Fibroblast of lung (primary cell): Measurements from ENCODE around the gene GPRIN3. TPM values are rescaled to one million over a fixed set of nuclear protein-coding genes. Genes with fewer than 3 reads are reported as not detected.
A peak's percentile ranks its signal among the peaks of the same experiment; 100 is the strongest.
"Not testable (repeated sequence)": the region's sequence is repeated elsewhere in the genome, so short reads cannot be mapped to it uniquely, and the experiment has no call there.

Experiments used
- DNase-seq, 2 donors: peaks; one replicate each; pipeline versions ENCODE4 v3.0.0 to v3.0.0-alpha.2; 2010; ENCODE audit warnings: low read depth in 2 of 2
- H2AFZ ChIP-seq: 2 replicates; pipeline ENCODE4 v1.5.1; 2012; ENCODE audit warnings: low read length, control low read depth, inconsistent platforms
- H3K27ac ChIP-seq: 2 replicates; pipeline ENCODE4 v1.5.1; 2011; ENCODE audit warnings: low read length, control low read depth; ENCODE audit not compliant: insufficient read depth
- H3K27me3 ChIP-seq: 2 replicates; pipeline ENCODE4 v1.5.1; 2011; ENCODE audit warnings: mild to moderate bottlenecking, low read length; ENCODE audit not compliant: control insufficient read depth, insufficient read depth
- H3K36me3 ChIP-seq: 2 replicates; pipeline ENCODE4 v1.5.1; 2011; ENCODE audit warnings: low read length; ENCODE audit not compliant: control insufficient read depth, insufficient read depth
- H3K4me1 ChIP-seq: 2 replicates; pipeline ENCODE4 v1.5.1; 2011; ENCODE audit warnings: low read length; ENCODE audit not compliant: control insufficient read depth, insufficient read depth; ENCODE audit errors: extremely low read depth
- H3K4me2 ChIP-seq: 2 replicates; pipeline ENCODE4 v1.5.1; 2011; ENCODE audit warnings: low read length, control low read depth; ENCODE audit not compliant: insufficient read depth; ENCODE audit errors: extremely low read depth
- H3K4me3 ChIP-seq, 4 experiments: fragments of 200-600 bp in 1 of 4; sonication (generic) in 1 of 4; replicated peaks in 1 of 4; 2 replicates each; pipeline ENCODE4 v1.5.1; 2011 to 2016; ENCODE audit warnings: low read length in 4 of 4, low read depth in 3 of 4, mild to moderate bottlenecking in 3 of 4, control low read depth in 2 of 4, inconsistent platforms in 1 of 4, mixed read lengths in 1 of 4; ENCODE audit not compliant: insufficient read depth in 1 of 4; ENCODE audit errors: control extremely low read depth in 1 of 4
- H3K79me2 ChIP-seq: 2 replicates; pipeline ENCODE4 v1.5.1; 2012; ENCODE audit warnings: mild to moderate bottlenecking, low read length, inconsistent platforms; ENCODE audit not compliant: control insufficient read depth, insufficient read depth
- H3K9ac ChIP-seq: 2 replicates; pipeline ENCODE4 v1.5.1; 2011; ENCODE audit warnings: mild to moderate bottlenecking, low read length, control low read depth; ENCODE audit not compliant: insufficient read depth
- H3K9me3 ChIP-seq: 2 replicates; pipeline ENCODE4 v1.5.1; 2012; ENCODE audit warnings: low read depth, low read length; ENCODE audit not compliant: control insufficient read depth, insufficient read depth
- H4K20me1 ChIP-seq: 2 replicates; pipeline ENCODE4 v1.5.1; 2011; ENCODE audit warnings: low read length; ENCODE audit not compliant: control insufficient read depth, insufficient read depth; ENCODE audit errors: extremely low read depth
- CTCF ChIP-seq, 2 donors: IDR thresholded peaks in 1 of 2; conservative IDR thresholded peaks in 1 of 2; 1 replicate in 1 of 2; 2 replicates in 1 of 2; pipeline ENCODE4 v1.5.1; 2011 to 2012; ENCODE audit warnings: low read length in 2 of 2, control low read depth in 1 of 2, inconsistent platforms in 1 of 2, low read depth in 1 of 2, mild to moderate bottlenecking in 1 of 2
- EZH2 ChIP-seq: IDR thresholded peaks from 2 replicates; pipeline ENCODE4 v1.5.1; 2012; ENCODE audit warnings: low read length, control low read depth, mild to moderate bottlenecking; ENCODE audit errors: missing control alignments
- polyA plus RNA-seq, 2 donors: library from polyadenylated mRNA; depleted of rRNA in 1 of 2; stranded (reverse) in 1 of 2; unstranded in 1 of 2; fragments of >200 nt; gene quantifications; 2 replicates each; pipeline ENCODE4 v1.2.1, GENCODE V29; 2011 to 2012; ENCODE audit warnings: missing spikeins in 1 of 2
- total RNA-seq: library from RNA; depleted of rRNA; stranded (reverse); fragments of >200 nt; gene quantifications from 2 replicates; pipeline ENCODE4 v1.2.1, GENCODE V29; 2014

The GPRIN3 gene
- total and polyA plus RNA-seq, 2 donors (not counting 1 experiment from before 2014, with no cell fraction given) = under 0.01 to 0.01 TPM

- no peaks in the 10 kb centered on the region for H3K36me3 ChIP-seq
- H3K9me3 ChIP-seq = no peaks in the 10 kb centered on the region
- no peaks in the 10 kb centered on the region for H4K20me1 ChIP-seq
- TF ChIP-seq EZH2 = no peak
- no peak for TF ChIP-seq CTCF (conservative IDR thresholded peaks at IDR 0.05 in 1 of 2, IDR thresholded peaks at IDR 0.05 in 1 of 2; ENCODE audit: low read depth in 1 of 2, low read length in 2 of 2)
- DNase-seq = no peak
- H3K4me2 ChIP-seq = no peak overlapping the region
- H3K79me2 ChIP-seq = no peaks in the 10 kb centered on the region
- H3K27ac ChIP-seq = no peak overlapping the region
- H3K4me1 ChIP-seq = no peaks in the 10 kb centered on the region
- no peak overlapping the region for H3K9ac ChIP-seq
- H3K4me3 ChIP-seq = no peak overlapping the region
- H3K27me3 ChIP-seq = no peaks in the 10 kb centered on the region
- no peak overlapping the region for H2AFZ ChIP-seq
Observed at GRCh38 chr4:89256203-89256800, 51.3 kb downstream of the GPRIN3 start.

- no peak for TF ChIP-seq EZH2
- TF ChIP-seq CTCF (conservative IDR thresholded peaks at IDR 0.05 in 1 of 2, IDR thresholded peaks at IDR 0.05 in 1 of 2; ENCODE audit: low read depth in 1 of 2, low read length in 2 of 2) = peak; percentile 67 to 76
- Histone ChIP-seq H3K4me3 (no peak overlapping the region), H3K36me3 (no peaks in the 10 kb centered on the region), H3K79me2 (no peaks in the 10 kb centered on the region), H3K27ac (no peak overlapping the region), H4K20me1 (no peaks in the 10 kb centered on the region), H3K9ac (no peak overlapping the region), H2AFZ (no peak overlapping the region), H3K27me3 (no peaks in the 10 kb centered on the region), H3K4me2 (no peak overlapping the region), H3K9me3 (no peaks in the 10 kb centered on the region), H3K4me1 (no peaks in the 10 kb centered on the region)
- peak; percentile 3 to 23 for DNase-seq
Observed at GRCh38 chr4:89254847-89255246, 52.8 kb downstream of the GPRIN3 start.

GRCh38 chr4:89254347-89254746 is 53.3 kb downstream of the GPRIN3 start:
- DNase-seq, H3K36me3 ChIP-seq, H2AFZ ChIP-seq, H3K27me3 ChIP-seq, H3K9ac ChIP-seq, H4K20me1 ChIP-seq, H3K9me3 ChIP-seq, H3K27ac ChIP-seq, H3K4me2 ChIP-seq, H3K4me1 ChIP-seq, H3K4me3 ChIP-seq, H3K79me2 ChIP-seq: not testable (repeated sequence)
